KG1 (cell line): ENCODE measurements around the gene PHOX2A.

Experiments
- DNase-seq: peaks from one replicate; lab custom pipeline; 2025; lab: John Stamatoyannopoulos, UW

The PHOX2A gene

DNA sequence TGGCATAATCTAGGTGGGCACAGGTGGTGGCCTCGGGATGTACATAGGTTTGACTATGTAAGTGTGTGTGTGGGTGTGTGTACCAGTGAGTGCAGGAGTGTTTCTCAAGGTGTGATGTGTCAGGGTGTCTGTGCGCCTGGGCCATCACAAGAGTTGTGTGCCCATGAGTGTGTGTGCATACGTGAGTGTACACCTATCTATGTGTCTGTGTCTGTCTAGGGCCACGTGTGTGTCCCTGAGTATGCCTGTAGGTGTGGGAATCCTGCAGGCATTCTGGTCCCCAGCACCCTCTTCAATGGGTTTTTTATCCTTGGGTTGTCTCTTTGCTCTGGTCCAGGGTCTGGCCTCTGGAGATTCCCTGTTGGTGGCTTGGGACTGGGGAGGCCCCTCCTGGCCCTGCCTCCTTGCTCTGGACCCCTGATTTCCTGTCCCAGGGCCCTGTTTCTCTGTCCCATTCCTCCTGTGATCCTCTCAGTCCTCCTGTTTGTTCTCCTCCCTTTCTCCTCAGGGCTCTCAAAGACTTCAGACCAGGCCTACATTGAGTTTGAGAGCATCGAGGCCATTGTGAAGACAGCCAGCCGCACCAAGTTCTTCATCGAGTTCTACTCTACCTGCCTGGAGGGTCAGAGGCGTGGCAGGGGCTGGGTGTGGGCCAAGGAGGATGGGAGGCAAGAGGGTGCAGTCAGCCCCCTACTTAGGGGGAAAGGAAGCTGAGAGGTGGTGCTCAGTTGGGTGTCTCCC lies 10.0 kb downstream of the PHOX2A start:
- DNase-seq = no peak

DNA sequence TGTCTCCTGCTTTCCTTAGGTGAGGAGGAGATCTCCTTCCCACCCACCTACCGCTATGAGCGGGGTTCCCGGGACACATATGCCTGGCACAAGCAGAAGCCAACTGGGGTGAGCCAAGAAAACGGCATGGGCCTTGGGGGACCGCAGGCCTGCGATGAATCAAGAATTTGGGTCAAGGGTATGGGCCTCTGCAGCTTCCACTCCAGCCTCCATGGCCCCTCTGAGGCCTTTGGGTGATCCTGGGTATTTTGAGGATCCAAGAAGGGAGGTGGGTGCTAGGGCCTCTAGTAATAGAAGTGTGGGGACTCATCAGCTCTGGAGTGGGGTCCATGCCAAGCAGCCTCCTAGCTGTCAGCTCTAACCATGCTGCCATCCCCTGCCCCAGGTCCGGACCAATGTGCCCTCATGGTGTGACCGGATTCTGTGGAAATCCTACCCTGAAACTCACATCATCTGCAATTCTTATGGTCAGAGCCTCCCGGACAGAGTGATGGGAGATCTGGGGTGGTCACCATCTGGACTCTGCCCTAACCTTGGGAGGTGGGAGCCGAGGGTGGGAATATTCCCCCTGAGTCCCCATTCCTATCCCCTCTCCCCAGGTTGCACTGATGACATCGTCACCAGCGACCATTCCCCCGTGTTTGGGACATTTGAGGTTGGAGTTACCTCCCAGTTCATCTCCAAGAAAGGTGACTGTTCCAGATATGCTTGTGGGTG lies 10.8 kb downstream of the PHOX2A start:
- DNase-seq = no peak

DNA sequence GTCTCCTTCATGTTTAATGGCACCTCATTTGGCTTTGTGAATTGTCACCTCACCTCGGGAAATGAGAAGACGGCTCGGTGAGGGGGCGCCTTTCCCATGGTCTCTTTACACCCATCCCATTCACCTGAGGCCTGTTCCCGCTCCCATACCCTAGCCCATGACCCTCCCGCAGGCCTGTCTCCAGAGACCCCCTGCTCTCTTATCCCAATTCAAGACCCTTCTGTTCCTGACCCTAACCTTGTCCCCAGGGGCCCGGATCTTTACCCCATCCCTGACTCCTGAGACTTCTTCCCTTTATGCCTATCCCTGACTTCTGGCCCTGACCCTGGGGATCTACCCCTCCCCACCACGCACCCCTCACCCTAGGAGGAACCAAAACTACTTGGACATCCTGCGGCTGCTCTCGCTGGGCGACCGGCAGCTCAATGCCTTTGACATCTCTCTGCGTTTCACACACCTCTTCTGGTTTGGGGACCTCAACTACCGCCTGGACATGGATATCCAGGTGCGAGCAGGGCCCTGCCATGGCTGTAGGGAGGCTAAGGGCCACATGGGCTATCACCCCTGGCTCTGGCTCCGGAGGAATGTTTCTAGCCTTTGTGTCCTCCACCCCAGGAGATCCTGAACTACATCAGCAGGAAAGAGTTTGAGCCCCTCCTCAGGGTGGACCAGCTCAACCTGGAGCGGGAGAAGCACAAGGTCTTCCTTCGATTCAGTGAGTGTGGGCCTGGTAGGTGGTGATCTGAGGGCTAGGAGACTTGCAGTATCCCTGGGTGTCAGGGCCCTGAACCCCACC lies 11.5 kb downstream of the PHOX2A start:
- no peak for DNase-seq

- DNase-seq = no peak
Observed at GRCh38 chr11:72231396-72232259, 12.3 kb downstream of the PHOX2A start.

GRCh38 chr11:72230764-72231365 lies 13.1 kb downstream of the PHOX2A start:
- no peak for DNase-seq

DNA sequence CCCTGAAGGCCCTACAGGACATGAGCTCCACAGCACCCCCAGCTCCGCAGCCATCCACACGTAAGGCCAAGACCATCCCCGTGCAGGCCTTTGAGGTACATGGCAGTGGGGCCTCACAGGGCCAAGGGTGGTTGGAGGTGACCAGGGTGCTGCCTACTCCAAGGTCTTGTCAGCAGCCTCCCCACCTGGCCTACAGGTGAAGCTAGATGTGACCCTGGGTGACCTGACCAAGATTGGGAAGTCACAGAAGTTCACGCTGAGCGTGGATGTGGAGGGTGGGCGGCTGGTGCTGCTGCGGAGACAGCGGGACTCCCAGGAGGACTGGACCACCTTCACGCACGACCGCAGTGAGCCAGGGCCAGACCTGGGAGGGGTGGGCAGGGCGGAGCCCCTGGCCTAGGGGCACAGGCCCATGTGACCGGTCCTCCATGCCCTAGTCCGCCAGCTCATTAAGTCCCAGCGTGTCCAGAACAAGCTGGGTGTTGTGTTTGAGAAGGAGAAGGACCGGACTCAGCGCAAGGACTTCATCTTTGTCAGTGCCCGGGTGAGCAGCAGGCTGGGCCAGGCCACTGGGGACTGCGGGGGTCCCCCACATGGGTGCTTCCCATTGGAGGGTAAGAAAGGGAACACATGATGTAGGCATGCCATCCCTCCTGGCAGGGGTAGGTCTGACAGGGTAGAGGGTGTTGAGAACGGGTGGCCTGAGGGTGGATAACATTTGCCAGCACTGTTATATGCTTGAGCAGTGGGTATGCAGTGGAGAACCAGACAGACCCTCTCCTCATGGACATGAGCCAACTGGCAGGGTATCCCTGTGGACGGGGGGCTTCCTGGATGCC lies 13.8 kb downstream of the PHOX2A start:
- no peak for DNase-seq

- DNase-seq = no peak
Observed at GRCh38 chr11:72229336-72229924, 14.5 kb downstream of the PHOX2A start.

DNA sequence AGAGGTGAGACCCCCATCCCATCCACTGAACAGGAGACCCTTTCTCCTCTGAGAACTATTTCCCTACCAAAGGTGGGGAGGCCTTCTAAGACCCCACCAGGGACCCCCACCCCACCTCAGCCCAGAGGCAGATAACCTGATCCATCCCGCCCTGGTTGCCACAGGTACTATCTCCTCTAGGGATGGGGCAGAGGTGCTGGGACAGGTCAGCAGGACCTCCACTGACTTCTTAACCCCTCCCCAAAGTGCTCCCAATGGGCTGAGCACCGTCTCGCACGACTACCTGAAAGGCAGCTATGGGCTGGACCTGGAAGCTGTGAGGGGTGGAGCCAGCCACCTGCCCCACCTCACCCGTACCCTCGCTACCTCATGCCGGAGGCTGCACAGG lies 15.1 kb downstream of the PHOX2A start:
- no peak for DNase-seq

GRCh38 chr11:72228229-72228843 lies 15.6 kb downstream of the PHOX2A start:
- no peak for DNase-seq

DNA sequence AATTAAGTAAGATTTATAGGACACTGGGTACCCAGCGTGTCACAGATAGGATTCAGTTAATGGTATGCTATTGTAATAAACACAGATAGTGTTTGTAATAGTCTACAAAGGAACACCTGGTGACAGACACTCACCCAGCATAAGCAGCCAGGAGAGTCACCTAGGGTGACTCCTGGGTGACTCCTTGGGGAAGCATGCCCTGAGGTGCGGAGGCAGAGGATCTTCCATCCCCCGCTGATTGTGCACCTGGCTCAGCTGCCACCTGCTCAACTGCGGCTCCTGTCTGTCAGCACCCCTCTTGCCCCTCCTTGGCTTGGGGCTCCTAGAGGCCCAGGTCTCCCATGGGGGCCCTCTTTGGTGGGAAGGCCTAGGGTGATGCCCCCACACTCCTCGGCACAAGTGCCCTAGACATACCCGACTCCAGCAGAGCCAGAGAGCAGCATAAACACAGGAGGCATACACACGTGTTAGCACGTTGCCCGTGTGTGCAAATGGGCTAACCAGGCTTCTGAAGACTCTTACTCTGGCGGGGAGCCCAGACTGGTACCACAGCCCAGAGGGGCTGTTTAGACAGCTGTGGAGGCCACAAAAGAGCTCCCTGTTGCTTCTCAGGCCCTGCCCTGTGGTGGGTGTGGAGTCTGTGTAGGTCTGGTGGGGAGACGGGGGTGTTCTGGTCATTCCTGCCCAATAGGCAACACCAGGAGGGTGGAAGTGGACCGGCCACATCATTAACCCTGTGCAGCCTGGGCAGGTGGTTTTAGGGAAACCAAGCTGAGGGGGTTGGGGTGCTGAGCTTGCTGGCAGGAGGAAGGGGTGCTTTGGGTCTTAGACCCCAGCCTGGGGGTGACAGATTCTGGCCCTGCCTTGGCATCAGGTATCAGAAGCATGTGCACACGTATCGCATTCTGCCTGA lies 16.4 kb downstream of the PHOX2A start:
- no peak for DNase-seq

- DNase-seq = no peak
Observed at GRCh38 chr11:72226701-72227100, 17.3 kb downstream of the PHOX2A start.

DNA sequence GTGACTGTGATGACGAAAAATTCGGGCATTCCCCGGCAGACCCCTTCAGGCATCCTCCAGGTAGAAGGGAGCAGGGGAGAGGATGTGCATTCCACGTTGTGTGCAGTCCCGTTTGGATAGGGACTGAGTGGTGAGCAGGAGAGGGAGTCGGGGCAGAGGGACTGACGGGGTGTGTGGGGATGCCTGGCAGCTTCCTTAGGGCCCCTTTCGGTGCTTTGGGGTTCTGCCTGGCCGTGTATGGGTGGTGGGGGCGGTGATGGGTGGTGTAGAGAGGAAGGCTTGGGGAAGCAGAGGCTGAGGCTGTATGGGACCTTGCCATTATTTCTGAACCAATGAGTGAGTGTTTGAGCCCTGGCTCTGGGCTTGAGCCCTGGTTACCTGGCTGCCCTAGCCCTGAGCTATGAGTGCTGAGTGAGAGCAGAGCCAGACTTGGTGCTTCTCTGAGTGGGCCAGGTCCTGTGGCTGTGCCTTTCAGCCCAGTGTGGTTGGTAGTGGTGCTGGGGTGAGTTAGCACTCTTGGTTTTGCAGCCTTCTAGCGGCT lies 18.5 kb downstream of the PHOX2A start:
- no peak for DNase-seq

- no peak for DNase-seq
Observed at GRCh38 chr11:72224564-72225410, 19.2 kb downstream of the PHOX2A start, which contains the start of gene INPPL1. INPPL1 (plus strand) TSS chr11:72224767; CDS start chr11:72224985, 218 bp downstream.

GRCh38 chr11:72223615-72224563 lies 20.1 kb downstream of the PHOX2A start:
- DNase-seq = no peak

DNA sequence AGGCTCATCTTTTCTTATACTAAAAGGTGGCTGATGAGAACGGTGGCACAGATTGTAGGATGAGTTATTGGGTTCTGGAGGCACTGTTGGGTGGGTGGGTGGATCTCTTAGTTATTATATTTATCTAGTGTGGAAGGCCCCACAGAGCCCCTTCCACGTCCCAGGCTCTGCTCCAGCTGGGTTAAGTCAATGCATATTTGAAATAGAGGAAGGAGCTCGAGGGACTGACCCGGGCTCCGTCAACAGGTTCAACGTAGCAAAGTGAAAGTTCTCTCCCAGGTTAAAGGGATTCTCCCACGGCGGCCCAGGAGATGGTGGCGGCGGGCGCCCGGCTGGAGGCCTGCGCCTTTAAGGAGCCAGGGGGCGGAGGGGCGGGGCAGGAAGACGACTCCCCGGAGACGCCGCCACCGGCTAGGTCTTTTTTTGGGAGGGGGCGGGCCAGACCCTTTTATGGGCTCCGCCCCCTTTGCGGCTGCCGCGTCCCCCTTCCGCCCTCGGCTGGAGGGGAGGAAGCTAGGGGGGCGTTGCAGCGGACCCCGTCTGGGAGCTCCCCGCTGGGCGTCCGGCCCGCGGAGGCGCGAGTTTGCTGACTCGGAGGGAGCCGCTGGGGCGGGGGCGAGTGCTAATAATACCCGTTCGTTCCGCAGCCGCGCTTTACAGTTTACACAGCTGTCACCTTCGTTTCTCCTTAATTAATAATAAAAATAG lies 20.9 kb downstream of the PHOX2A start:
- peak; percentile 99 for DNase-seq
